Keratinocyte (primary cell): ENCODE results near the gene GNG13. TPM values are rescaled to one million over a fixed set of nuclear protein-coding genes. Genes with fewer than 3 reads are reported as not detected.

Experiments used
- DNase-seq: peaks from one replicate; pipeline ENCODE4 v3.0.0-alpha.2; 2011; ENCODE audit warnings: low read depth, missing footprints, low spot score
- FAIRE-seq: peaks from 2 replicates; lab custom pipeline; 2011; peaks lifted over from hg19 to GRCh38; lab: Jason Lieb, UNC
- H2AFZ ChIP-seq: 2 replicates; pipeline ENCODE4 v1.6.0; 2012; ENCODE audit warnings: low read length, control low read depth, inconsistent platforms; ENCODE audit not compliant: control insufficient read depth
- H3K27ac ChIP-seq: 2 replicates; pipeline ENCODE4 v1.5.1; 2011; ENCODE audit warnings: low read length; ENCODE audit not compliant: control insufficient read depth, insufficient read depth
- H3K27me3 ChIP-seq: 3 replicates; pipeline ENCODE4 v1.6.0; 2011; ENCODE audit warnings: low read length; ENCODE audit not compliant: control insufficient read depth, insufficient read depth; ENCODE audit errors: extremely low read depth
- H3K36me3 ChIP-seq, 2 experiments: 2 replicates in 1 of 2; 3 replicates in 1 of 2; pipeline ENCODE4 v1.5.1; 2011; ENCODE audit warnings: low read length in 2 of 2, mild to moderate bottlenecking in 1 of 2; ENCODE audit not compliant: control insufficient read depth in 2 of 2, insufficient read depth in 2 of 2; ENCODE audit errors: extremely low read depth in 1 of 2
- H3K4me1 ChIP-seq: 3 replicates; pipeline ENCODE4 v1.5.1; 2011; ENCODE audit warnings: low read length; ENCODE audit not compliant: control insufficient read depth, insufficient read depth; ENCODE audit errors: extremely low read depth
- H3K4me2 ChIP-seq: 3 replicates; pipeline ENCODE4 v1.6.0; 2011; ENCODE audit warnings: low read depth, low read length; ENCODE audit not compliant: control insufficient read depth, insufficient read depth; ENCODE audit errors: extremely low read depth
- H3K4me3 ChIP-seq, 3 experiments: fragments of 200-600 bp in 1 of 3; sonication (generic) in 1 of 3; 2 replicates in 2 of 3; 3 replicates in 1 of 3; pipeline ENCODE4 v1.5.1; 2011 to 2016; ENCODE audit warnings: low read length in 3 of 3, mild to moderate bottlenecking in 3 of 3, control low read depth in 2 of 3, inconsistent platforms in 1 of 3, low read depth in 1 of 3, mixed read lengths in 1 of 3, mixed run types in 1 of 3, moderate library complexity in 1 of 3; ENCODE audit not compliant: control insufficient read depth in 2 of 3, insufficient read depth in 2 of 3; ENCODE audit errors: extremely low read depth in 1 of 3
- H3K79me2 ChIP-seq: 2 replicates; pipeline ENCODE4 v1.6.0; 2012; ENCODE audit warnings: low read length; ENCODE audit not compliant: control insufficient read depth, insufficient read depth
- H3K9ac ChIP-seq: 3 replicates; pipeline ENCODE4 v1.6.0; 2011; ENCODE audit warnings: low read length; ENCODE audit not compliant: control insufficient read depth, insufficient read depth; ENCODE audit errors: extremely low read depth
- H3K9me1 ChIP-seq: 3 replicates; pipeline ENCODE4 v1.6.0; 2011; ENCODE audit warnings: low read length; ENCODE audit not compliant: control insufficient read depth, insufficient read depth; ENCODE audit errors: extremely low read depth
- H3K9me3 ChIP-seq: 2 replicates; pipeline ENCODE4 v1.5.1; 2012; ENCODE audit warnings: low read depth, low read length; ENCODE audit not compliant: control insufficient read depth
- H4K20me1 ChIP-seq: 3 replicates; pipeline ENCODE4 v1.6.0; 2011; ENCODE audit warnings: low read length; ENCODE audit not compliant: control insufficient read depth, insufficient read depth; ENCODE audit errors: extremely low read depth
- CTCF ChIP-seq, 3 experiments: IDR thresholded peaks in 1 of 3; conservative IDR thresholded peaks in 1 of 3; optimal IDR thresholded peaks in 1 of 3; 2 replicates in 2 of 3; 3 replicates in 1 of 3; pipeline versions ENCODE3 to v1.5.1; 2011; ENCODE audit warnings: low read length in 3 of 3, mild to moderate bottlenecking in 3 of 3, moderate library complexity in 2 of 3, control low read depth in 1 of 3, inconsistent platforms in 1 of 3; ENCODE audit not compliant: insufficient read depth in 2 of 3; ENCODE audit errors: extremely low read depth in 1 of 3
- EZH2 ChIP-seq: IDR thresholded peaks from one replicate; pipeline ENCODE4 v1.6.1; 2012; ENCODE audit warnings: inconsistent platforms, mild to moderate bottlenecking, low read length, moderate library complexity
- dilution Hi-C: fragments of 300-500 bp; cut with MboI; formaldehyde crosslinking; loops from one replicate; pipeline ENCODE4 v1.7.0; 2020; ENCODE audit warnings: low sequenced_read_pairs; ENCODE audit not compliant: extremely low pct_ligation_motif_present
- polyA plus RNA-seq, 5 experiments: library from polyadenylated mRNA; depleted of rRNA in 3 of 5; stranded (reverse) in 3 of 5; stranded (forward) in 1 of 5; unstranded in 1 of 5; fragments of >200 nt; gene quantifications; 1 replicate in 1 of 5; 2 replicates in 3 of 5; 3 replicates in 1 of 5; pipeline versions ENCODE4 v1.2.1 to v1.2.3, GENCODE V29; 2011 to 2012; ENCODE audit warnings: missing spikeins in 2 of 5, low read depth in 1 of 5, low replicate concordance in 1 of 5

Gene GNG13
- polyA plus RNA-seq, 1 donor (not counting 4 experiments of a cell fraction or from before 2014, with no cell fraction given): not detected

DNA sequence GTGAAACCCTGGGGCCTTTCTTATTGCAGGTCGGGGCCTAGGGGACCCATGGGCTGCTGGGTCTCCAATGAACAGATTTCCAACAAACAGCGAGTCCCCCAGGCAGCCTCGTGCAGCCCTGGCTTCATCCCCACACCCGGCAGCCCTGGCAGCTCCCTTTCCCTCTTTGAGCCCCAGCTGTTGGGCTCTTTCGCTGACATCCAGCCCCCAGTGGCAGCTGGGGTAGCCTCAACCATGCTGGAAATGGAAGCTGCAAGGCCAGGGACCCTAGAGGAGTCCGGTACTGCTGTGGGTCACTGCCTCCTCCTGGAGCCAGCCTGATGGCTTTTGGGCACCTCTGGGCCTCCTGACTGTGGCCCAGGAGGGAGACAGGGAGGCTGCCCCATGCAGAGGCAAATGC lies 18.3 kb downstream of the GNG13 start:
- Histone ChIP-seq H3K79me2 (peaks cover 6% of the 10 kb centered on the region), H4K20me1 (peaks cover 7% of the 10 kb centered on the region), H3K27me3 (peaks cover 15% of the 10 kb centered on the region), H3K9me1 (no peaks in the 10 kb centered on the region), H3K4me2 (peak overlapping the region; percentile 46), H2AFZ (no peak overlapping the region), H3K4me3 (no peak overlapping the region), H3K27ac (no peak overlapping the region), H3K36me3 (peaks cover 5 to 8% of the 10 kb centered on the region in 2 experiments), H3K9me3 (no peaks in the 10 kb centered on the region), H3K9ac (no peak overlapping the region), H3K4me1 (peaks cover 27% of the 10 kb centered on the region)
- dilution Hi-C loops: no loop called here
- FAIRE-seq (no peak), DNase-seq (no peak)
- no peak for TF ChIP-seq CTCF (optimal IDR thresholded peaks at IDR 0.05 in 1 of 3, IDR thresholded peaks at IDR 0.05 in 1 of 3, conservative IDR thresholded peaks at IDR 0.05 in 1 of 3; ENCODE audit: extremely low read depth in 1 of 3, insufficient read depth in 2 of 3, low read length in 3 of 3)
- TF ChIP-seq EZH2: peak; percentile 45

DNA sequence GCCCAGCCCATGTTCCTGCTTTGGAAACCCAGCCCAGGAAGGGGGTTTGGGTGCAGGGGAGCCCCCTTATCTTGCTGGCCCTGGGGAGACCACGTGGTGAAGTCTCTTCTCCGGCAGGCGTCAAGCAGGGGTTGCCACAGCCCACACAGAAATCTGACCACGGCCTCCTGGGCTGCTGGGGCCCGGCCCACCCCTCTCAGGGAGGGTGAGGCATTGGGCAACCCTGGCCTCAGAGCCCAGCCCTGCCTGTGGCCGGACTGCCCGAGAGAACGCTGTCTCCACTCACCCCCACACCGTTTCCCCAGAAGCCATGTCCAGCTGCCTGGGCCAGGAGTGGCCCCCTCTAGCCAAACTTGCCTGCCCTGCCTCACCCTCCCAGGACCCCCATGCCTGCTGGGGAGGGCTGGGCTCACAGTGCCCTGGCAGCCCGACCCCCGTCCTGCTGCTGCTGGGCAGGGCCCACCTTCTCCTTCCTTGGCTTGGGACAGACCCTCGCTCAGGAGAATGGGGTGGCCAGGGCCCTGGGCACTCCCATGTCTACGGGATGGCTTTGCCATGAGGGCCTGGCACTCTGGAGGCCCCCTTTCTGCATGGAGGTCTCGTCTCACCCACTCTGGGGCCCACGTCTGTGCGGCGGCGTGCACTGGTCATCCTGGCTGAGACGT lies 19.1 kb downstream of the GNG13 start:
- no peak overlapping the region for H3K4me2 ChIP-seq
- no peak overlapping the region for H3K4me3 ChIP-seq
- peaks cover 23% of the 10 kb centered on the region for H3K4me1 ChIP-seq
- H3K36me3 ChIP-seq: peaks cover 3 to 8% of the 10 kb centered on the region in 2 experiments
- H3K27ac ChIP-seq: no peak overlapping the region
- H3K9ac ChIP-seq: no peak overlapping the region
- FAIRE-seq (no peak), DNase-seq (no peak)
- H3K79me2 ChIP-seq: no peaks in the 10 kb centered on the region
- TF ChIP-seq CTCF (optimal IDR thresholded peaks at IDR 0.05 in 1 of 3, IDR thresholded peaks at IDR 0.05 in 1 of 3, conservative IDR thresholded peaks at IDR 0.05 in 1 of 3; ENCODE audit: extremely low read depth in 1 of 3, insufficient read depth in 2 of 3, low read length in 3 of 3) (no peak), EZH2 (no peak)
- H3K9me1 ChIP-seq: no peaks in the 10 kb centered on the region
- dilution Hi-C loops: no loop called here
- no peaks in the 10 kb centered on the region for H3K9me3 ChIP-seq
- H4K20me1 ChIP-seq: peaks cover 7% of the 10 kb centered on the region
- H3K27me3 ChIP-seq: peaks cover 15% of the 10 kb centered on the region
- no peak overlapping the region for H2AFZ ChIP-seq
